Stimulated activated CD4-positive, alpha-beta T cell treated with anti-CD3 and anti-CD28 coated beads, Interleukin-15, amount 100 ng/mL, for 1 hour (primary cell): Measurements from ENCODE around the gene SGF29.
A peak's percentile ranks its signal among the peaks of the same experiment; 100 is the strongest.
"Not testable (repeated sequence)": the region's sequence is repeated elsewhere in the genome, so short reads cannot be mapped to it uniquely, and the experiment has no call there.

ENCODE experiments used
- DNase-seq, 2 donors: peaks; one replicate each; pipeline ENCODE4 v3.0.0-alpha.2; 2020; ENCODE audit warnings: low read depth in 1 of 2, low spot score in 1 of 2

The SGF29 gene

DNA sequence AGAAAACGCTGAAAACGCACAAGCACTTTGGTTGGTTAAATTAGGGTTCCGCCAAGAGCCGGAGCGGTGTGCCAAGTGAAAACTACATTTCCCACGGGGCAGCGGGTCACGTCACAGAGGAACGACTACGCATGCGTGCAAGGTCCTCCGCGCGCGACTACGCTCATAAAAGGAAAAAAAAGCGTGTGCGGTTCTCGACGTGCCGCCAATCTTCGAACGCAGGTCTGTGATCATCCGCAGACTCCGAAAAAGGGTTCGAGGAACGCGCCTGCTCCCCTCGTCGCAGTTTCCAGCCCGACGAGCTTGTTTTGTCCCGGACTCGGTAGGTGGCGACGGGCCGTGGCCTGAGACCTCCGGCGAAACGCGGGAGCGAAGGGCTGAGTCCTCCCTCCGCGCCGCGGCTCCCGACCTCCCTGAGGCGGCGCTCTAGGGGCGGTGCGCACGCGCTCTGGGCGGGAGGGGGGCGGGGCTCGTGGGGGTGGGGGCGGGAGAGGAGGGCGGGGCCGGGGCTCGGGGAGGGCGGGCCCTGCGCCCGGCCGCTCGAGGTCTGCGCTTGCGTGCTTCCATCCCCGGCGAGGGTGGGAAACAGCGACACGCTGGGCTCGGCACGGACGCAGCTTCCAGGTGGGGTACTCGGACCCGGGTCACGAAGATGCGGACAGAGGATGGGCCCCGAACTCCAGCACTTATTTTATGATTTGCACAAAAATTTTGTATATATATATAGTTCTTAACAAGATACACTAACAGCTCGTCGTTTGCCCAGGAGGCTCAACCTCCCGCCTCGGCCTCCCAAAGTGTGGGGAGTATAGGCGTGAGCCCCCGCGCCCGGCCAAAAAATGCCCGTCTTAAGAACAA lies at the start of gene SGF29:
Gene SGF29 (plus strand): TSS at position 145 of the 858 bp plus-strand sequence. CDS start 27,150 bp downstream, outside the sequence.
- DNase-seq, result peak; percentile 81 to 85

DNA sequence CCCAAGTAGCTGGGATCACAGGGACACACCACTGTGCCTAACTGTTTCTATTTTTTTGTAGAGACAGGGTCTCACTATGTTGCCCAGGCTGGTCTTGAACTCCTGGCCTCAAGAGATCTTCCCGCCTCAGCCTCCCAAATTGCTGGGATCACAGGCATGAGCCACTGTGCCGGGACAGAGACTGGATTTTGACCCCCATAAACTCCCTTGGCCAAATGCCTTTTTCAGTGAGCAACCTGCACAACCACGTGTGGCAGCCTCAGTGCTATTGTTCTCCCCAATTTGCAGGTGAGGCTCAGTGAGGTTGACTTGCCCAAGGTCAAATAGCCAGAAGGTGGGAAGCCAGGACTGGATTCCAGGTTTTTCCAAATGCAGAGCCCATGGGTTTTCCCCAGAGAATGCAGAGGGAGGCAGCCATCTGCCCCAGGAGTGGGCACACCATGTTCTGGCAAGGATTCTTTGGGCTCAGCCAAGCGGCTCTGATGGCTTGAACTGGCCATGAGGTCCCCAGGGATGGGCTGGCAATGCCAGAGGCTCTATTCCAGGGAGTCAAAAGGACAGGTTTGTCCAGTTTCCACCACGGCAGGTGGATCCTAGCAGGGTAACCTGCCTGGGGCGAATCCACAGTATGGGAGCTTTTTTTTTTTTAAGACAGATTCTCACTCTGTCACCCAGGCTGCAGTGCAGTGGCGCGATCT lies 48.9 kb upstream of the SGF29 start:
- no peak for DNase-seq

DNA sequence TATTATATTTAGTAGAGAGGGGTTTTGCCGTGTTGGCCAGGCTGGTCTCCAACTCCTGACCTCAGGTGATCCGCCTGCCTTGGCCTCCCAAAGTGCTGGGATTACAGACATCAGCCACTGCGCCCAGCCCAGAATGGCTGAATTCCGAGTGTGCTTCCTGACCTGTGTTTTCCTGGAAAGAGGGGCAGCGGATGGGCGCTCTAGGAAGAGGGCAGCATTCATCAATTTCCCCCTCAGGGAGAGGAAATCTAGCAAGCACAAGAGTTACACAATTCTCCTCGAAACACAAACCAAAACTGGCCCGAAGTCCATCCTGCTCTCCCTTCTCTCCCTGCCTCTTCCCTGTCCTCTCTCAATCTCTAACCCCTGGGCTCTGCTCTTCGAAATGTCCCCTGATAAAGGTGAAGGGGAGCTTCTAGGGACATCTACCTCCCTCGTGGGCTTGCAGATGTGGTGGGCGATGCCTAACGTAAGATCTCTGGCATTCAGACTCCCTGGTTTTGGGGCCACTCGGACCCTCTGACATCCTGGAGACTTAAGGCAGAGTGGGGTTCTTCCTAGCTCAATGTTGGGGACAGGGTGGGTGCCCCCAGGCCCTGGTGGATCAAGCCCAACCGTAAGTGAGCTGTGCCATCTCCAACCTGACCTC lies 48.1 kb upstream of the SGF29 start:
- DNase-seq, result no peak

DNA sequence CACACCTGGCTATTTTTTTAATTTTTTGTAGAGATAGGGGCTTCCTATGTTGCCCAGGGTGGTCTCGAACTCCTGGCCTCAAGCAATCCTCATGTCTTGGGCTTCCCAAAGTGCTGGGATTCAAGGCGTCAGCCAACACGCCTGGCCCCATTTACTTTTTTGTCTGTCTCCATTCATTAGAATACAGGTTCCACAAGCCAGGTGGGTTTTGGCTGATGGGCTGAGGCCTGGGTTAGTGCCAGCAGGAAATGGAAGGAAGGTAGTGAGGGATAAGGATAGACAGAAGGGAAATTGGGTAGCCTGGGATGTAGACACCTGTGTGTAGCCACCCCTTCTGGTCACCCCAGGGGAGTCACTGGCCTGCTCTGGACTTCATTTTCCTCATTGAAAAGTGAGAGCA lies 42.7 kb upstream of the SGF29 start:
- no peak for DNase-seq

DNA sequence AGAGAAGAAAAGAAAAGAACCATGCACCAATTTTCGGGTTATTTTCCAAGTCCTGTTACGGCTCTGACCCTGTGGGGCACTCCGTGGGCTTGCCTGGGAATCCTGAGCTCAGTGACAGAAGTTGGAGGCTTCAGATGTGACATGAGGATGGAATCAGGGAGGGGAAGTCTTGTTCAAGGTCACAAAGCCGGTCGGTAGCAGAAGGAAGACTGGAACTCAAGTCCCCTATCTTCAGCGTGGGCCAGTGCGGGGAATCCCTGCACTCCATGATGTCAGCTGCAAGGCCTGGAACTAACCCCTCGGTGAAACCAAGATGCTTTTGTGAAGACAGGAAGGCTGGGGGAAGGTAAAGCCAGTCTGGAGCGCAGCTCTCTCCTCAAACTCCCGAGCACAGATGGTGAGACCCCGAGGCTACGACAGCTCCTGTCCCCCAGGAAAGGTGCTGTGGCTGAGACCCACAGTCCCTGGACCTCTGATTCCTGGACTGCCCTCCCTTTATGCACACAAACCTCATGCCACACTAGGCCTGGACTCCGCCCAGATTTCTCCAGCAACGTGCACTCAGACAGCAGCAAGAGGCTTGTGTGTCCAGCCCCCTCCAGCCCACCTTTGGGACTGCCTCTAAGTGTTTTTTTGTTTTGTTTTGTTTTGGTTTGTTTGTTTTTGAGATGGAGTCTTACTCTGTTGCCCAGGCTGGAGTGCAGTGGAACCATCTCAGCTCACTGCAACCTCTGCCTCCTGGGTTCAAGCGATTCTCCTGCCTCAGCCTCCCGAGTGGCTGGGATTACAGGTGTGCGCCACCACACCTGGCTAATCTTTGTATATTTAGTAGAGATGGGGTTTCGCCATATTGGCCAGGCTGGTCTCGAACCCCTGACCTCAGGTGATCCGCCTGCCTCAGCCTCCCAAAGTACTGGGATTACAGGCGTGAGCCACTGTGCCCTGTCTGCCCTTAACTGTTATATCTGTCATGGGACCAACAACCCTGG lies 41.6 kb upstream of the SGF29 start:
- no peak for DNase-seq

DNA sequence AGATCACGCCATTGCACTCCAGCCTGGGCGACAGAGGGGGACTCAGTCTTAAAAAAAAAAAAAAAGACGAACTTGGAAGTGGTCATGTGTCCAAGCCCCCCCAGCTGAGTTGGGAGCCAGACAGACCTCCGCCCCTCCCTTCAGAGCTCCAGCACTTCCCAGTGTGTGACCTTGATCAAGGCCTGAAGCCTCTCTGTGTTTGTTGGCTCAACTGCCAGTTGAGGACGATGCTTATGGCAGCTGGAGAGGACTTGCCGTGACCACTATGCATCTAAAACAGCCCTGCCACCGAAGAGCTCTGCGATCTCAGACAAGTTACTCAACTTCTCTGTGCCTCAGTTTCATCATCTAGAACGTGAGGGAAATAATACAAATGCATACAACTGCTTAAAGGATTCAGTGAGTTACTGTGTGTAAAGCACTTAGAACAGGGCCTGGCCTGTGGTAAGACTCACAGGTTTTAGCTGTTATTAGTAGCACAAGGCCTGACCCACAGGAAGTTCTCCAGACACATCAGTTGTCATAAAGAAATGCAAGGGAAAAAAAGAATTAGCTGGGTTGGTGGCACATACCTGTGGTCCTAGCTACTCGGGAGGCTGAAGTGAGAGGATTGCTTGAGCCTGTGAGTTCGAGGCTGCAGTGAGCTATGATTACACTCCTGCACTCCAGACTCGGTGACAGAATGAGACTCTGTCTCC lies 40.1 kb upstream of the SGF29 start:
- no peak for DNase-seq

DNA sequence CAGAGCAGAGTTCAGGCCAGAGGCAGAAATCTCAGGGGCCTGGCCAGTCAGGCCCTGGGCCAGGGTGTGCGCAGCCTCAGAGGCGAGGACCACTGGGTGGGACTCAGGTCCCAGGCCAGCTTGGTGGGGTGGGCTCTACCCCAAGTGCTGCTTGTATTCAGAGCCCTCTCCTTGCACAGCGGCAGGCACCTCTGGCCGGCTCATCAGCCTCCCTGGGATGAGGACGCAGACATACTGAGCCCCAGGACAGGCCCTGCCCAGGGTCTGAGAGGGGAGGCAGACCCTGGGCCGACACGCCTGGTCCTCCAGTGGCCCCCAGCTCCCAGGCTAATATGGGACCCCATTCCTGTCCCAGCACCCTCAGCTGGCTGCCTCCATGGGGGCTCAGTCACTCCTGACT lies 39.5 kb upstream of the SGF29 start:
- DNase-seq, result no peak

DNA sequence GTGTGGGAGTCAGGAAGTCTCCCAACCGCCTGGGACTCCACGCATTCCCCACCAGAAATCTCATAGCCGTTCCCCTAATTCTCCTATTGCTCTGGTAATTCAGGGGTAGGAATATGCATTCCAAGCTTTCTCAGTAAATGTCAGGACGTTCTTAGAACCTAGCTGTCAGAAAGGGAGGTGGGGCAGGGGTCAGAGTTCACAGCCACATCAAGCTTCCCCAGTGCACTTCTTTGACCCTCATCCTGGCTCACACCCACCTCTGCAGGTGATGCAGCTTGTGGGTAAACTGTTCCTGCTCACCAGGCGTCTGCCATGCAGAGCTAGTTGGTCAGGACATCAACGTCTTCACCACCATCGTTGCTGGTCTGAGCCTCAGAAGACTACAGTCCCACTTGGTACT lies 33.0 kb upstream of the SGF29 start:
- no peak for DNase-seq

DNA sequence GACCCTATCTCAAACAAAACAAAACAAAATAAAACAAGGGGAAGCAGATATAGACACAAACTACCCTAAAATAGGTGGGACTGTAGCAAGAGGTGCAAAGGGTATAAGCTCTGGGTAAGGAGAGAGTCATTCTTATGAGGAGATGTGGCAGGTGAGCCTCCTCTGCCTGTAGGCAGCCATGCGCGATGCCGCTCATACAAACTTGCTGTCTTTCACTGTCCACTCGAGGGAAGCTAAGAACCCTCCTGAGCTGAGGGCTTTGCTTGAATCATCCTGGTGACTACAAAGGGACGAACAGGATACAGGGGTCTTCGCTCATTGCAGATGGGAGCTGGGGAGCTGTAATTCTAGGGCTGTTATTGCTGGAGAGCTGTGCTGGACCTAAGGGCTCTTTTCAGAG lies 32.3 kb upstream of the SGF29 start:
- DNase-seq, result no peak

DNA sequence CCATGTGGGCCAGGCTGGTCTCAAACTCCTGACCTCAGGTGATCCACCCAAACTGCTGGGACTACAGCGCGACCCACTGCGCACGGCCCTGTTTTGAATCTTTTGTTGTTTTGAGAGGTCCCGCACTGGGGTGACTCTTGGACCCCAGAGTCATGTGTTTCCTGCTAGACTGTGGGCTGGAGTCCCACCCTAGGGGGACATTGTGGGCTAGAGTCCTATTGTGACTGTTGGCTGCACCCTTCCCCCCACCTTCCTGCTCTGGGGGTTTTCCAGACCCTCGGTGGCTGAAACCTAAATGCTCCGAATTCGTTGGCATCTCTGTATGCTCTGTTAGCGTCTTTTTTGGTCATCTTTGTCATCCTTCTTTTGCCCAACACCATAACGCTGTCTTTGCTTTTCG lies 30.9 kb upstream of the SGF29 start:
- DNase-seq, result no peak

DNA sequence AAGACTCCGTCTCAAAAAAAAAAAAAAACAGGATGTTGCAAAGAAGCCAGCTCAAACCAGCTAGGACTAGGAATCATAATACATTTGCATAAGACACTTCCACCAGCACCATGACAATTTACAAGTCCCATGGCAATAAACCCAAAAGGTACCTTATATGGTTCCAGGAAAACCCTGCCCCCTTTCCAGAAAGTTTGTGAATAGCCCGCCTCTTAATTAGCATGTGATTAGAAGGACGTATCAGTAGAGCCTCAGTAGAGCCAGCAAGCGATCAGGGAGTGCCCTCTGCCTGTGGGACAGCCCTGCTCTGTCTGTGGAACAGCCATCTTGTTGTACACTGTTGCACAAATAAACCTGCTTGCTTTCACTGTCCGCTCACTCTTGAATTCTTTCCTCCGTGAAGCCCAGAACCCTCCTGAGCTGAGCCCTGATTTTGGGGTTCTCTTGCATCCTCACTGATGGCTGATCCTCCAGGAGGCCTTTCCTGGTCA lies 29.0 kb upstream of the SGF29 start:
- DNase-seq, result no peak

DNA sequence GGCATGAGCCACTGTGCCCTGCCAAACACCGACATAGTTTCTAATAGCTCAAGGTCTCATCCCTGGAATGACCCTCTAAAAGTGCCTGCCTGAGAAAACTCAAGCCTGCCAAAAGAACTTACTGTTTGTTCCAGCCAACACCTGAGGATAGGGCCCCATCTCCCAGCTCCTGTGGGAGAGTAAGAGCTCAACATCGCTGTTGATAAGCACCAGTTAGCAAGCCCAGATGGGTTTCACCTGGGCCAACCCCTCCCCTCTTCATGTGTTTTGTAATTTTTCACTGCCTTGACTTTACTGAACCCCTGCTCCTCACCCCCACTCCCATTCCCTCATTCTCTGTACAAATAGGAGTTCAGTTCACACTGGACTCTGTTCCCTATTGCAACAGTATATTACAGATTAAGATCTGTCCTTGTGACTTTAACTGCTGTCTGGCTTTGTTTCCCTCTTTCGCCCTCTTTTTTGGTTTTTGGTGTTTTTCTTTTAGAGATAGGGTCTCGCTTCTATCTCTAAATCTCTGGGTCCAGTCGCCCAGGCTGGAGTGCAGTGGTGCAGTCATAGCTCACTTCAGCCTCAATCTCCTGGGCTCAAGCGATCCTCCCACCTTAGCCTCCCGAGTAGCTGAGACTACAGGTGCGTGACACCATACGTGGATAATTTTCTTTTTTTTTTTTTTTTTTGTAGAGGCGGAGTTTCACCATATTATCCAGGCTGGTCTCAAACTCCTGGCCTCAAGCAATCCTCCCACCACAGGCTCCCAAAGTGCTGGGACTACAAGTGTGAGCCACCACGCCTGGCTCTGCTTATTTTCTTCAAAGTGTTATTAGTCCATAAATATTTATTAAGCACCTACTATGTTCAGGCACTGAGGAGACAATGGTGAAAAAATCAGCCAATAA lies 27.3 kb upstream of the SGF29 start:
- DNase-seq, result no peak

DNA sequence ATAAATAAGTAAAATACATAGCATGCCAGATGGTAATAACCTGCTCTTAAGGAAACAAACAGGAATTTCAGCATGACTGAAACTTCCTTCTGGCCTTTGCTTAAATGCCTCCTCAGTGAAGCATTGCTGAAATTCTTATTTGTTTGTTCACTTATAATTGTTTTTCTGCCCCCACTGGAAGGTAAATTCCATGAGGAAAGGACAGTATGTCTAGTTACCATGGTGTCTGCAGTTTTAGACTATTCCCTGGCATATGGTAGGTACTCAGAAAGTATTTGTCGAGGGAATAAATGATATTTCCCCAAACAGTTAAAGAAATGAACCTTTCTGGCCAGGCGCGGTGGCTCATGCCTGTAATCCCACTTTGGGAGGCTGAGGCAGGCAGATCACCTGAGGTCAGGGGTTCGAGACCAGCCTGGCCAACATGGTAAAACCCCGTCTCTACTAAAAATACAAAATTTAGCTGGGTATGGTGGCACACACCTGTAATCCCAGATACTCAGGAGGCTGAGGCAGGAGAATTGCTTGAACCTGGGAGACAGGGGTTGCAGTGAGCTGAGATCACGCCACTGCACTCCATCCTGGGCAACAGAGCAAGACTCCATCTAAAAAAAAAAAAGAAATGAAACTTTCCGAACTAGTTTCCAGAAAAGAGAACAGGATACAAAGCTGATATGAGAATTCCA lies 26.5 kb upstream of the SGF29 start:
- not testable (repeated sequence) for DNase-seq

DNA sequence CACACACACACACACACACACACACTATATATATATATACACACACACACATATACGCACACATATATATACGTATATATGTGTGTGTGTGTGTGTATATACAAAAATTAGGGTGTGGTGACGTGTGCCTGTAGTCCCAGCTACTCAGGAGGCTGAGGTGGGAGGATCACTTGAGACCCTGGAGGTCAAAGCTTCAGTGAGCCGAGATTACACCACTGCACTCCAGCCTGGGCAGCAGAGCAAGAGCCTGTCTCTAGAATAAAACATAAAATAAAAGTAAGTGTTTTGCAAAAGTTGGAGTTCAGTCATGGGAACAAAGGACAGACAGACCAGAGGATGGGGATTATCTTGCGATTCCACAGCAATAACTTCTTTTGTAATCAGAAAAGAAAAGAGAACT lies 25.7 kb upstream of the SGF29 start:
- DNase-seq, result no peak

DNA sequence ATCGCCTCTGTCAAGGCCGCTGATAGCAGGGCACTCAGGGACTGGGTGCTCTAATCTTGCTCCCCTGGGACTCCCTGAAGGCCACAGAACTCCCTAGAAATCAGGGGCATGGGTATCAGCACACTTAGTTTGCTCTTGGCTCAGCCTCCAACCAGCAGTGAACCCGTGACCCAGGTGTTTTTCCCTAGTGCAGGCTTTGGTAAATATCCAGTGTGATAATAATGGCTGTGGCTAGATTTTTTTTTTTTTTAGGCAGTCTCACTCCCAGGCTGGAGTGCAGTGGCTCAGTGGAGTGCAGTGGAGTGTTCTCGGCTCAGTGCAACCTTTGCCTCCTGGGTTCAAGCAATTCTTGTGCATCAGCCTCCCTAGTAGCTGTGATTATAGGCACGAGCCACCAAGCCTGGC lies 25.3 kb upstream of the SGF29 start:
- DNase-seq, result no peak

DNA sequence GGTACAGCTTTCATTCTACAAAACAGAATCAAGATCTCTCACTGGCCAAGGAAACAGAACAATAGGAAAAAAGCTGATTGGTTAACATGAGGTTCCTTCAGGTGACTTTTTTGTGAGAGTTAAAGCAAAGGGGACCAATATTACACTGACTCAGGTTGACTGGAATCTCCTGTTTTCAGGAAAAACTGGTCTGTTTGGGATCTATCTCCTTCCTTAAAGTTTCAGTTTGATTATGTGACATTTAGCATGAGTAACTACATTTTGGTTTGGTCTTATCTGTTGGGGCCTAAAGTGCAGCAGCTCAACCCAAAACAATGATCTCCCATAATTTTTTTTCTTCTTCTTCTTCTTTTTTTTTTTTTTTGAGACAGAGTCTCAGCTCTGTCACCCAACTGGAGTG lies 24.6 kb upstream of the SGF29 start:
- no peak for DNase-seq

DNA sequence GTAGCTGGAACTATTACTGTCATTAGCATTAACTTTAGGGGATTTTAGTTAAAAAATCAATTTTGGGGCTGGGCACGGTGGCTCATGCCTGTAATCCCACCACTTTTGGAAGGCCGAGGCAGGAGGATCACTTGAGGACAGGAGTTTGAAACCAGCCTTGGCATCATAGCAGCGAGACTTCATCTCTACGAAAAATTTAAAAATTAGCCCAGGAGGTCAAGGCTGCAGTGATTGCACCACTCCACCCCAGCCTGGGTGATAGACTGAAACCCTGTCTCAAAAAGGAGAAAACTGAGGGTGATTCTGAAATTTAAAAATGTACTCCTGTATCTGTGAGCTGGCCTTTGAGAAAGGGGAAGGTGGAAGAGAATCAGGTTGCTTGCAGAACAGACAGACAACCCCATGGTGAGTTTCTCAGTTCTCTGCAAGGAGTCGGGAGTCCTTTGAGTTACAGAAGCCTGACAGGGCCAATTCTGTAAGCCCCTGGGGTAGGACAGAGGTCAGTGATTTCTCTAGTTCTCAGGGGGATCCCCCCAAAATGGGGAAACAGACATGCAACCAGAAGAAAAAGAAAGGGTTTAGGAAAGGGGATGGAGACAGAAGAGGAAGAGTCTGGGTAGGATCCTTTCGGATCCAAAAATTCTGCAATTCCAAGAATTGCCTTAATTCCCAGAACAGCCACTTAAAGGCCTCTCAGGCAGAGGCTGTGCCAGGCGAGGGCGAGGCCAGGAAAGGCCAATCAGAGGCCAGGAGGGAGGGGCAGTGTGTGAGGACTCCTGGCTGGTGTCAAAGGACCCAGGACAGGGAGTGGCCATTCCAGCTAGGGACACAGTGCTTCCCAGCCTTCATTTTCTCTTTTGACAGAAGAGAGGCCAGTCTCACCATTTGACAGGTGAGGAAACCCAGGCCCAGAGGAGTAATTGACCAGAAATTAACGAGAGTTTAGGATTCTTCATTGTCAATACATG lies 21.7 kb upstream of the SGF29 start:
- no peak for DNase-seq
